SK-N-SH (cell line): ENCODE data around the gene CAPS. TPM values are rescaled to one million over a fixed set of nuclear protein-coding genes. Genes with fewer than 3 reads are reported as not detected.
A peak's percentile ranks its signal among the peaks of the same experiment; 100 is the strongest.

Source experiments
- CTCF ChIA-PET: fragments of 300-600, 350-600 bp; formaldehyde crosslinking; extraction: SDS; loops from one replicate; lab custom pipeline; 2021; lab: Yijun Ruan, JAX
- POLR2A ChIA-PET: fragments of 350-600 bp; sonication (Branson Sonifier 250); formaldehyde crosslinking; extraction: SDS; loops from one replicate; lab custom pipeline; 2020; ENCODE audit warnings: antibody characterized with exemption, inconsistent platforms; lab: Yijun Ruan, JAX
- DNase-seq: peaks from one replicate; pipeline ENCODE4 v3.0.0; 2012
- H2AFZ ChIP-seq: fragments of 200-600 bp; sonication (generic); 2 replicates; pipeline ENCODE4 v1.8.1; 2016; ENCODE audit warnings: antibody characterized with exemption, mild to moderate bottlenecking, low read depth
- H3F3A ChIP-seq: fragments of 200-600 bp; sonication (generic); replicated peaks from 2 replicates; pipeline ENCODE3; 2016; ENCODE audit warnings: antibody characterized with exemption, mild to moderate bottlenecking; ENCODE audit not compliant: insufficient read depth
- H3K27ac ChIP-seq, 2 experiments: fragments of 200-500 bp in 1 of 2; fragments of 200-600 bp in 1 of 2; sonication (Bioruptor generic) in 1 of 2; sonication (generic), shearing (Covaris generic) in 1 of 2; 2 replicates each; pipeline versions ENCODE4 v1.5.1 to v1.6.1; 2014 to 2016; ENCODE audit warnings: low read depth in 2 of 2, inconsistent platforms in 1 of 2, low read length in 1 of 2, mild to moderate bottlenecking in 1 of 2, mixed read lengths in 1 of 2
- H3K27me3 ChIP-seq: fragments of 200-600 bp; sonication (generic), shearing (Covaris generic); 2 replicates; pipeline ENCODE4 v1.6.1; 2016; ENCODE audit warnings: mixed run types; ENCODE audit not compliant: insufficient read depth
- H3K36me3 ChIP-seq, 2 experiments: fragments of 200-500 bp in 1 of 2; fragments of 200-600 bp in 1 of 2; sonication (Bioruptor generic) in 1 of 2; sonication (generic) in 1 of 2; replicated peaks in 1 of 2; 2 replicates each; pipeline versions ENCODE3 to v1.5.1; 2014 to 2016; ENCODE audit warnings: low read length in 1 of 2, mild to moderate bottlenecking in 1 of 2; ENCODE audit not compliant: insufficient read depth in 2 of 2, control insufficient read depth in 1 of 2
- H3K4me1 ChIP-seq, 2 experiments: fragments of 200-500 bp in 1 of 2; fragments of 200-600 bp in 1 of 2; sonication (Bioruptor generic) in 1 of 2; sonication (generic), shearing (Covaris generic) in 1 of 2; 2 replicates each; pipeline versions ENCODE4 v1.5.1 to v1.6.1; 2014 to 2016; ENCODE audit warnings: low read depth in 1 of 2, low read length in 1 of 2, mixed run types in 1 of 2; ENCODE audit not compliant: insufficient read depth in 2 of 2, control insufficient read depth in 1 of 2
- H3K4me2 ChIP-seq: fragments of 200-600 bp; sonication (generic), shearing (Covaris generic); 2 replicates; pipeline ENCODE4 v1.6.1; 2017; ENCODE audit warnings: mixed run types
- H3K4me3 ChIP-seq, 2 experiments: fragments of 200-500 bp in 1 of 2; fragments of 200-600 bp in 1 of 2; sonication (Bioruptor generic) in 1 of 2; sonication (generic), shearing (Covaris generic) in 1 of 2; 2 replicates each; pipeline versions ENCODE4 v1.5.1 to v1.8.1; 2014 to 2016; ENCODE audit warnings: low read depth in 2 of 2, inconsistent platforms in 1 of 2, low read length in 1 of 2, mild to moderate bottlenecking in 1 of 2, mixed read lengths in 1 of 2, moderate library complexity in 1 of 2
- H3K79me2 ChIP-seq: fragments of 200-600 bp; sonication (generic); 2 replicates; pipeline ENCODE4 v1.8.1; 2017; ENCODE audit warnings: mild to moderate bottlenecking; ENCODE audit not compliant: insufficient read depth
- H3K9ac ChIP-seq: fragments of 200-600 bp; sonication (generic); 2 replicates; pipeline ENCODE4 v1.6.1; 2017; ENCODE audit warnings: mixed run types
- H3K9me2 ChIP-seq: fragments of 200-600 bp; sonication (generic); 2 replicates; pipeline ENCODE4 v1.6.1; 2017; ENCODE audit warnings: mixed run types
- H3K9me3 ChIP-seq: fragments of 200-600 bp; sonication (generic); 2 replicates; pipeline ENCODE4 v1.6.1; 2017; ENCODE audit warnings: mixed run types, mild to moderate bottlenecking, moderate library complexity
- H4K20me1 ChIP-seq: fragments of 200-600 bp; sonication (generic); 2 replicates; pipeline ENCODE4 v1.6.1; 2017; ENCODE audit warnings: mild to moderate bottlenecking, mixed run types; ENCODE audit not compliant: insufficient read depth
- CHD2 ChIP-seq: fragments of 150-350 bp; IDR thresholded peaks from 2 replicates; pipeline ENCODE4 v1.6.1; 2018; ENCODE audit warnings: low read length; ENCODE audit not compliant: partially characterized antibody
- CTCF ChIP-seq: fragments of 200-600 bp; sonication (generic); IDR thresholded peaks from 2 replicates; pipeline ENCODE4 v1.6.1; 2017; ENCODE audit warnings: antibody characterized with exemption, mild to moderate bottlenecking, moderate library complexity
- MAX ChIP-seq: IDR thresholded peaks from 2 replicates; pipeline ENCODE4 v1.4.0; 2012; ENCODE audit warnings: low read depth
- MXI1 ChIP-seq: IDR thresholded peaks from 2 replicates; pipeline ENCODE4 v1.6.1; 2012; ENCODE audit warnings: mild to moderate bottlenecking, low read depth, low read length, improper control_type of control experiment
- NFIC ChIP-seq: IDR thresholded peaks from 2 replicates; pipeline ENCODE4 v1.4.0; 2012; ENCODE audit warnings: borderline replicate concordance
- NRF1 ChIP-seq: IDR thresholded peaks from 2 replicates; pipeline ENCODE4 v1.6.1; 2012; ENCODE audit warnings: low read depth, mild to moderate bottlenecking, low read length
- RAD21 ChIP-seq: IDR thresholded peaks from 2 replicates; pipeline ENCODE4 v1.6.1; 2012; ENCODE audit warnings: mild to moderate bottlenecking, low read length
- RCOR1 ChIP-seq: fragments of 150-350 bp; IDR thresholded peaks from 2 replicates; pipeline ENCODE4 v1.6.1; 2017; ENCODE audit warnings: antibody characterized with exemption, low read length
- SMC3 ChIP-seq: IDR thresholded peaks from 2 replicates; pipeline ENCODE4 v1.6.1; 2012; ENCODE audit warnings: low read depth, low read length, improper control_type of control experiment
- WGBS: methylation state at CpG from one replicate; pipeline ENCODE4 v1.1.6; 2017; ENCODE audit warnings: low lambda C conversion rate; 5-methylcytosine and 5-hydroxymethylcytosine counted together
- polyA plus RNA-seq, 3 experiments: library from polyadenylated mRNA; depleted of rRNA; stranded (reverse); fragments of >200 nt; gene quantifications; 2 replicates each; pipeline ENCODE4 v1.2.3, GENCODE V29; 2012

Gene CAPS
- polyA plus RNA-seq, 1 of the 3 experiments (the other 2 are of a cell fraction): 13.4 TPM

DNA sequence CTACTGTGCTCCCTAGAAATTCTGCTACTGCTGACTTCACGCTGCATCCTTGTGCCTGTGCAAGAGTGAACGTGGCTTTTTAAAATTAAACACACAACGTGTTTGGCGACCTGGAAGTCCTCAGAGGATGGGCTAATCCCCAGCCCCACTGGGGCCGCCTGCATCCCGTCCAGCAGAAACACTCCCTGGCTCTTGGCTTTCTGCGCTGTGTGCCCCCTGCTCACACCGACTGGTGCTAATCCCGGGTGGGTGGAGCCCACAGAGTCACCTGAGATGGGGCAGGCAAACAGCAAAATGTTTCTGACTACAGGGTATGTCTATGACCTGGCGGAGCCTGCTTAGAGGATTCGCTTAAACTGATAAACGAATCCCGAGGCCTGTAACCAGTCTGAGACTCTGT is 15.1 kb downstream of the CAPS start:
- peak overlapping the region in 1 of 2 experiments; percentile 96; a peak in 2 of 4 replicates for H3K27ac ChIP-seq
- no peak overlapping the region for H2AFZ ChIP-seq
- WGBS: 91% methylated on average over 13 of the region's 13 CpGs
- H3K9ac ChIP-seq: no peak overlapping the region
- no peaks in the 10 kb centered on the region for H3K79me2 ChIP-seq
- no peak overlapping the region for H3K4me3 ChIP-seq
- H3K4me2 ChIP-seq: no peak overlapping the region
- no peaks in the 10 kb centered on the region for H3F3A ChIP-seq
- TF ChIP-seq RAD21: no peak
- no peak for TF ChIP-seq CHD2
- no peak for TF ChIP-seq NFIC
- no peak for TF ChIP-seq MXI1
- H3K4me1 ChIP-seq: peaks cover 1 to 66% of the 10 kb centered on the region in 2 experiments; a peak in 2 of 4 replicates
- DNase-seq: no peak
- H3K36me3 ChIP-seq: peaks cover 23 to 77% of the 10 kb centered on the region in 2 experiments
- H4K20me1 ChIP-seq: no peaks in the 10 kb centered on the region; the same call in 1 of the 2 replicates
- no peaks in the 10 kb centered on the region for H3K27me3 ChIP-seq
- H3K9me3 ChIP-seq: no peaks in the 10 kb centered on the region
- no peaks in the 10 kb centered on the region for H3K9me2 ChIP-seq
- ChIA-PET CTCF (interaction anchor here (1.2 to 2.3 kb wide), 3 partner anchors 25 to 125 kb away, joined by 4 to 9 read pairs (median 6); partner anchors contain the start of gene NDUFA11), POLR2A (interaction anchor here (1.2 kb wide), 1 partner anchor 8 kb away, joined by 4 read pairs; no protein-coding TSS in a partner anchor)

- peaks cover 23 to 72% of the 10 kb centered on the region in 2 experiments for H3K36me3 ChIP-seq
- no peak for TF ChIP-seq SMC3
Observed at GRCh38 chr19:5929625-5930024, 15.6 kb downstream of the CAPS start.

GRCh38 chr19:5931251-5931650 is 17.2 kb downstream of the CAPS start:
- CTCF ChIA-PET: interaction anchor here (1.1 to 3.2 kb wide), 2 partner anchors 37 to 91 kb away, joined by 3 to 10 read pairs; no protein-coding TSS in a partner anchor
- Histone ChIP-seq H3K9me2 (no peaks in the 10 kb centered on the region), H3K27ac (no peak overlapping the region), H3K9ac (no peak overlapping the region), H3K4me2 (no peak overlapping the region), H3F3A (no peaks in the 10 kb centered on the region), H3K36me3 (peaks cover 14 to 59% of the 10 kb centered on the region in 2 experiments), H4K20me1 (peaks cover 20% of the 10 kb centered on the region; the same call in 1 of the 2 replicates), H3K9me3 (no peaks in the 10 kb centered on the region)
- POLR2A ChIA-PET: no interaction called here
- 97% methylated on average over 9 of the region's 11 CpGs for WGBS
- TF ChIP-seq MAX (no peak), CTCF (no peak), RCOR1 (no peak), RAD21 (no peak), NRF1 (no peak)
- TF ChIP-seq, all 33 proteins: peak for 0
- Histone ChIP-seq H3K79me2 (peaks cover 11% of the 10 kb centered on the region; the same call in 1 of the 2 replicates), H3K4me1 (peaks cover 13 to 78% of the 10 kb centered on the region in 2 experiments), H3K4me3 (no peak overlapping the region), H3K27me3 (no peaks in the 10 kb centered on the region), H2AFZ (no peak overlapping the region)
- no peak for DNase-seq

More at GRCh38 chr19:5929625-5930024, 15.6 kb downstream of the CAPS start:
- Histone ChIP-seq H4K20me1 (peaks cover 3% of the 10 kb centered on the region; the same call in 1 of the 2 replicates), H3K4me3 (no peak overlapping the region), H3F3A (no peaks in the 10 kb centered on the region), H3K27me3 (no peaks in the 10 kb centered on the region), H3K9me2 (no peaks in the 10 kb centered on the region), H3K4me2 (no peak overlapping the region), H3K79me2 (peaks cover 2% of the 10 kb centered on the region; the same call in 1 of the 2 replicates), H3K9me3 (no peaks in the 10 kb centered on the region), H3K27ac (peak overlapping the region in 1 of 2 experiments; percentile 96; a peak in 1 of 4 replicates), H3K4me1 (peaks cover 6 to 71% of the 10 kb centered on the region in 2 experiments; a peak in 3 of 4 replicates), H3K9ac (no peak overlapping the region), H2AFZ (no peak overlapping the region)
- CTCF ChIA-PET: interaction anchor here (1.1 to 2.3 kb wide), 3 partner anchors 26 to 93 kb away, joined by 4 to 9 read pairs (median 6); partner anchors contain the start of gene NDUFA11
- WGBS: 95% methylated on average over 14 of the region's 14 CpGs
- no peak for DNase-seq
- POLR2A ChIA-PET: no interaction called here
